GM12878 (cell line): ENCODE data around the gene SPATA19. TPM values are rescaled to one million over a fixed set of nuclear protein-coding genes. Genes with fewer than 3 reads are reported as not detected.

Source experiments
- ATAC-seq: fragments of 200-7000 bp; cut with Tn5 transposase; 3 replicates; pipeline ENCODE4 v1.9.1; 2020; ENCODE audit warnings: mild to moderate bottlenecking, moderate library complexity
- BruUV-seq: library from RNA; stranded (reverse); fragments of 400-500 nt; replicated peaks from 2 replicates; lab custom pipeline; 2021; lab: Mats Ljungman, UMichigan
- CTCF ChIA-PET: fragments of 300-600 bp; sonication (Branson Sonifier 250); formaldehyde crosslinking; extraction: SDS; loops from one replicate; lab custom pipeline; 2021; ENCODE audit warnings: inconsistent platforms; lab: Yijun Ruan, JAX
- POLR2A ChIA-PET: fragments of 350-600 bp; formaldehyde crosslinking; extraction: SDS; loops from one replicate; lab custom pipeline; 2021; ENCODE audit warnings: inconsistent platforms; lab: Charles Lee
- RAD21 ChIA-PET: fragments of 300-600 bp; sonication (Branson Sonifier 250); formaldehyde crosslinking; loops from one replicate; lab custom pipeline; 2023; ENCODE audit warnings: antibody characterized with exemption; ENCODE audit not compliant: unreplicated experiment; lab: Charles Lee
- SMC1A ChIA-PET: fragments of 300-600 bp; sonication (Branson Sonifier 250); formaldehyde crosslinking; loops from one replicate; lab custom pipeline; 2023; ENCODE audit not compliant: unreplicated experiment, uncharacterized antibody; lab: Charles Lee
- DNase-seq: peaks from one replicate; pipeline ENCODE4 v3.0.0-alpha.2; 2011; ENCODE audit warnings: low read depth, low spot score
- FAIRE-seq: peaks from 3 replicates; lab custom pipeline; 2011; peaks lifted over from hg19 to GRCh38; lab: Jason Lieb, UNC
- H2AFZ ChIP-seq: 2 replicates; pipeline ENCODE4 v1.6.0; 2011; ENCODE audit warnings: low read depth, low read length, control low read depth; ENCODE audit not compliant: control insufficient read depth
- H3K27ac ChIP-seq: 2 replicates; pipeline ENCODE4 v1.5.1; 2011; ENCODE audit warnings: control low read depth; ENCODE audit not compliant: control insufficient read depth, insufficient read depth
- H3K27me3 ChIP-seq, 2 experiments: replicated peaks in 1 of 2; 2 replicates each; pipeline versions ENCODE4 v1.6.0 to v1.6.1; 2011; ENCODE audit warnings: low read length in 1 of 2; ENCODE audit not compliant: control insufficient read depth in 2 of 2, insufficient read depth in 2 of 2
- H3K36me3 ChIP-seq, 2 experiments: 2 replicates each; pipeline ENCODE4 v1.5.1; 2011; ENCODE audit warnings: low read length in 1 of 2; ENCODE audit not compliant: control insufficient read depth in 2 of 2, insufficient read depth in 2 of 2
- H3K4me1 ChIP-seq: 2 replicates; pipeline ENCODE4 v1.6.1; 2011; ENCODE audit warnings: mild to moderate bottlenecking, low read length, moderate library complexity, mixed read lengths; ENCODE audit not compliant: control insufficient read depth, insufficient read depth
- H3K4me2 ChIP-seq: 2 replicates; pipeline ENCODE4 v1.6.0; 2011; ENCODE audit warnings: control low read depth; ENCODE audit not compliant: control insufficient read depth, insufficient read depth
- H3K4me3 ChIP-seq: fragments of 200-600 bp; sonication (generic); 2 replicates; pipeline ENCODE4 v1.5.1; 2016
- H3K79me2 ChIP-seq: 2 replicates; pipeline ENCODE4 v1.6.0; 2011; ENCODE audit warnings: low read length; ENCODE audit not compliant: control insufficient read depth, insufficient read depth
- H3K9ac ChIP-seq: 2 replicates; pipeline ENCODE4 v1.8.0; 2011; ENCODE audit warnings: low read length, control low read depth, mixed read lengths; ENCODE audit not compliant: control insufficient read depth, insufficient read depth
- H3K9me3 ChIP-seq: replicated peaks from 3 replicates; pipeline ENCODE4 v1.5.1; 2011; ENCODE audit warnings: mild to moderate bottlenecking, low read length; ENCODE audit not compliant: control insufficient read depth, insufficient read depth
- H4K20me1 ChIP-seq: 2 replicates; pipeline ENCODE4 v1.6.0; 2011; ENCODE audit not compliant: control insufficient read depth, insufficient read depth
- BHLHE40 ChIP-seq, 2 experiments: fragments of 450-650 bp in 1 of 2; IDR thresholded peaks; 2 replicates each; pipeline ENCODE4 v1.6.1; 2011 to 2017; ENCODE audit warnings: low read depth in 2 of 2, borderline replicate concordance in 1 of 2, improper control_type of control experiment in 1 of 2, low read length in 1 of 2, mild to moderate bottlenecking in 1 of 2
- IKZF2 ChIP-seq, 2 experiments: fragments of 450-650 bp; IDR thresholded peaks; 2 replicates each; pipeline ENCODE4 v1.6.1; 2017; ENCODE audit warnings: mild to moderate bottlenecking in 2 of 2, moderate library complexity in 2 of 2
- NR2C1 ChIP-seq: fragments of 450-650 bp; IDR thresholded peaks from 2 replicates; pipeline ENCODE4 v1.6.1; 2017; ENCODE audit warnings: antibody characterized with exemption, mild to moderate bottlenecking, moderate library complexity
- PML ChIP-seq: IDR thresholded peaks from 2 replicates; pipeline ENCODE4 v1.6.1; 2012; ENCODE audit warnings: low read length, inconsistent platforms
- RB1 ChIP-seq: fragments of 450-650 bp; formaldehyde crosslinking; IDR thresholded peaks from 2 replicates; pipeline ENCODE4 v1.6.1; 2017; ENCODE audit warnings: mild to moderate bottlenecking, borderline replicate concordance
- RCOR1 ChIP-seq: conservative IDR thresholded peaks from 2 replicates; pipeline ENCODE4 v1.6.1; 2012; ENCODE audit warnings: low read depth, low read length, improper control_type of control experiment
- SMAD1 ChIP-seq: fragments of 450-650 bp; IDR thresholded peaks from 2 replicates; pipeline ENCODE4 v1.6.1; 2018; ENCODE audit warnings: mild to moderate bottlenecking, low read depth; ENCODE audit not compliant: partially characterized antibody
- SUZ12 ChIP-seq: fragments of 200-600 bp; sonication (generic); IDR thresholded peaks from one replicate; pipeline ENCODE4 v1.6.1; 2018; ENCODE audit warnings: antibody characterized with exemption, mild to moderate bottlenecking; ENCODE audit not compliant: unreplicated experiment
- TAF1 ChIP-seq: IDR thresholded peaks from 2 replicates; pipeline ENCODE4 v1.6.1; 2011; ENCODE audit warnings: mild to moderate bottlenecking, low read depth, low read length, borderline replicate concordance
- TCF3 ChIP-seq: IDR thresholded peaks from 2 replicates; pipeline ENCODE4 v1.6.1; 2012; ENCODE audit warnings: low read depth, mild to moderate bottlenecking, low read length, borderline replicate concordance; ENCODE audit not compliant: insufficient read depth
- WRNIP1 ChIP-seq: IDR thresholded peaks from 2 replicates; pipeline ENCODE4 v1.6.1; 2011; ENCODE audit warnings: low read depth, low read length, improper control_type of control experiment, borderline replicate concordance
- ZBED1 ChIP-seq: IDR thresholded peaks from 2 replicates; pipeline ENCODE4 v1.6.1; 2016; ENCODE audit warnings: borderline replicate concordance
- in situ Hi-C: fragments of 300-500 bp; cut with MboI; formaldehyde crosslinking; loops from 9 replicates; pipeline ENCODE4 v1.14.3; 2018; ENCODE audit warnings: mixed read lengths
- intact Hi-C: fragments of 100-400 bp; cut with micrococcal nuclease; formaldehyde crosslinking; loops from one replicate; pipeline ENCODE4 v1.14.2; 2022; ENCODE audit not compliant: unreplicated experiment
- polyA plus RNA-seq, 11 experiments: library from polyadenylated mRNA; depleted of rRNA in 4 of 11; unstranded in 6 of 11; stranded (reverse) in 5 of 11; fragments of >200 nt; fragmentation: Nextera tagmentation in 4 of 11; fragmentation: Illumina TruSeq in 1 of 11; extraction: Ambion mirVana in 4 of 11; extraction: Trizol in 1 of 11; gene quantifications; 1 replicate in 1 of 11; 2 replicates in 10 of 11; pipeline versions ENCODE4 v1.2.1 to v1.2.3, GENCODE V29; 2011 to 2016; ENCODE audit warnings: inconsistent platforms in 2 of 11, missing spikeins in 2 of 11, low read depth in 1 of 11
- total RNA-seq, 4 experiments: library from RNA; depleted of rRNA in 3 of 4; stranded (reverse); fragments of >200 nt in 3 of 4; fragmentation: Illumina TruSeq in 1 of 4; extraction: Trizol in 1 of 4; gene quantifications; 2 replicates each; pipeline versions ENCODE4 v1.2.1 to v1.2.3, GENCODE V29; 2013 to 2021

Gene SPATA19
- total and polyA plus RNA-seq, 10 of the 15 experiments (the other 5 are each of a cell fraction or from before 2014, with no cell fraction given), result not detected

DNA sequence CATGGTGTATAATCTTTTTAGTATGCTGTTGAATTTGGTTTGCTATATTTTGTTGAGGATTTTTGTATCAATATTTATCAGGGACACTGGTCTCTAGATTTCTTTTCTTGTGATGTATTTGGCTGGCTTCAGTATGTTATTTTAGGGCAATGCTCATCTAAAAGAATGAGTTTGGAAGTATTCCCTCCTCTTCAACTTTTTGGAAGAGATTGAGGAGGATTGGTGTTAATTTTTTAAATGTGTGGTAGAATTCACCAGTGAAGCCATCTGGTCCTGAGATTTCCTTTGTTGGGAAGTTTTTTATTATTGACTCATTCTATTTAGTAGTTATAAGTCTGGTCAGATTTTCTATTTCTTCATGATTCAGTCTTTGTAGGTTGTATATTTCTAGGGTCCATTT lies 22.1 kb upstream of the SPATA19 start:
- DNase-seq (no peak), ATAC-seq (no peak), FAIRE-seq (no peak)
- RAD21 ChIA-PET, result no interaction called here
- H3K9me3 ChIP-seq, result no peaks in the 10 kb centered on the region; the same call in 2 of the 3 replicates
- H3K9ac ChIP-seq, result no peak overlapping the region
- H3K4me1 ChIP-seq, result no peaks in the 10 kb centered on the region
- no peak overlapping the region for H3K4me2 ChIP-seq
- no peaks in the 10 kb centered on the region for H3K36me3 ChIP-seq
- CTCF ChIA-PET, result no interaction called here
- SMC1A ChIA-PET, result no interaction called here
- no peaks in the 10 kb centered on the region for H3K79me2 ChIP-seq
- in situ Hi-C loops, result no loop called here
- TF ChIP-seq IKZF2 (IDR thresholded peaks at IDR 0.05) (no peak), BHLHE40 (IDR thresholded peaks at IDR 0.05; ENCODE audit: borderline replicate concordance in 1 of 2, low read depth in 2 of 2, low read length in 1 of 2) (no peak), WRNIP1 (no peak), RCOR1 (no peak), TCF3 (no peak), SMAD1 (no peak), TAF1 (no peak), RB1 (no peak), PML (no peak), SUZ12 (no peak), ZBED1 (no peak), NR2C1 (no peak)
- H2AFZ ChIP-seq, result no peak overlapping the region
- no peaks in the 10 kb centered on the region for H3K27me3 ChIP-seq
- H3K4me3 ChIP-seq, result no peak overlapping the region
- no peak overlapping the region for H3K27ac ChIP-seq
- POLR2A ChIA-PET, result no interaction called here
- intact Hi-C loops, result no loop called here
- H4K20me1 ChIP-seq, result no peaks in the 10 kb centered on the region
- BruUV-seq, result no TSS peak
